ENCODE measurements around the gene SRCIN1. TPM values are rescaled to one million over a fixed set of nuclear protein-coding genes. Genes with fewer than 3 reads are reported as not detected.
"Not testable (repeated sequence)": the region's sequence is repeated elsewhere in the genome, so short reads cannot be mapped to it uniquely, and the experiment has no call there.

SRCIN1 gene
- total RNA-seq, 2 experiments from 2014 or later, result 0.06 TPM; not detected in 1

DNA sequence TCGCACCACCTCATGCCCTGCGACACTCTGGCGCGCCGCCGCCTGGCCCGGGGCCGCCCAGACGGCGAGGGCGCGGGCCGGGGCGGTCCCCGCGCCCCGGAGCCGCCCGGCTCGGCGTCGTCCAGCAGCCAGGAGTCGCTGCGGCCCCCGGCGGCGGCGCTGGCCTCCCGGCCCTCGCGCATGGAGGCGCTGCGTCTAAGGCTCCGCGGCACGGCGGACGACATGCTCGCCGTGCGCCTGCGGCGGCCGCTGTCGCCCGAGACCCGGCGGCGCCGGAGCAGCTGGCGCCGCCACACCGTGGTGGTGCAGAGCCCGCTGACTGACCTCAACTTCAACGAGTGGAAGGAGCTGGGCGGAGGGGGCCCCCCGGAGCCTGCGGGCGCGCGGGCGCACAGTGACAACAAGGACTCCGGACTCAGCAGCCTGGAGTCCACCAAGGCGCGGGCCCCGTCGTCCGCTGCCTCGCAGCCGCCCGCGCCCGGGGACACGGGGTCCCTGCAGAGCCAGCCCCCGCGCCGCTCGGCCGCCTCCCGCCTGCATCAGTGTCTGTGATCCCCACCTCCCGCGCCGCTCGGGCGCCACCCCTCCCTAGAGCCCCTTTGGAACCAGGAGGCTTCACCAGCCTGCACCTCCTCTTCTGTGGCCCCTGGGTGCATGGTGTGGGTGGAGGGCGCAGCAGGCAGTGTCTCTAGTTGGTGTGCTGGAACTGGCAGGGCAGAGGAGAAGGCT lies 95.2 kb downstream of the SRCIN1 start:
- Mint-ChIP-seq H3K36me3 (ENCODE audit: low read depth) (peaks cover 2% of the 10 kb centered on the region), H3K4me3 (peak overlapping the region; percentile 27), H3K27me3 (peaks cover 37% of the 10 kb centered on the region), H3K27ac (no peak overlapping the region), H3K4me1 (peaks cover 8% of the 10 kb centered on the region), H3K9me3 (no peaks in the 10 kb centered on the region)
- CTCF ChIA-PET, result interaction anchor here (1.4 kb wide), 1 partner anchor 19 kb away, joined by 3 read pairs; no protein-coding TSS in a partner anchor
- POLR2A ChIA-PET, result no interaction called here
- DNase-seq, result no peak

DNA sequence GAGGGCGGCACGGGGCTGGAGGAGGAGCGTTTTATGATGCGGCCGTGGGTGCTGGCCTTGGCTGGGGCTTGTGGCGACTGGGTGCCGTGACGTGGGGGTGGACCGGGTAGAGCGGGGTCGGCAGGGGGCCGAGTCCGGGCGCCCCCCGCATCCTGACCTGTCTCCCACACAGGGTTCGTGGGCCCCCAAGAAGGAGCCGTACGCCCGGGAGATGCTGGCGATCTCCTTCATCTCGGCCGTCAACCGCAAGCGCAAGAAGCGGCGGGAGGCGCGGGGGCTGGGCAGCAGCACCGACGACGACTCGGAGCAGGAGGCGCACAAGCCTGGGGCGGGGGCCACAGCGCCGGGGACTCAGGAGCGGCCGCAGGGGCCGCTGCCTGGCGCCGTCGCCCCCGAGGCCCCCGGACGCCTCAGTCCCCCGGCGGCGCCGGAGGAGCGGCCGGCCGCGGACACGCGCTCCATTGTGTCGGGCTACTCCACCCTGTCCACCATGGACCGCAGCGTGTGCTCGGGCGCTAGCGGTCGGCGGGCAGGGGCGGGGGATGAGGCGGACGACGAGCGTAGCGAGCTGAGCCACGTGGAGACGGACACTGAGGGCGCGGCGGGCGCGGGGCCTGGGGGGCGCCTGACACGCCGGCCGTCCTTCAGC lies 95.9 kb downstream of the SRCIN1 start:
- no peak for DNase-seq
- POLR2A ChIA-PET, result no interaction called here
- Mint-ChIP-seq H3K4me3 (peak overlapping the region; percentile 63), H3K27me3 (peaks cover 37% of the 10 kb centered on the region), H3K4me1 (peaks cover 8% of the 10 kb centered on the region), H3K27ac (no peak overlapping the region), H3K9me3 (no peaks in the 10 kb centered on the region), H3K36me3 (ENCODE audit: low read depth) (peaks cover 2% of the 10 kb centered on the region)
- CTCF ChIA-PET, result interaction anchor here (0.8 to 1.4 kb wide), 7 partner anchors 12 to 160 kb away, joined by 3 to 7 read pairs (median 3); no protein-coding TSS in a partner anchor

DNA sequence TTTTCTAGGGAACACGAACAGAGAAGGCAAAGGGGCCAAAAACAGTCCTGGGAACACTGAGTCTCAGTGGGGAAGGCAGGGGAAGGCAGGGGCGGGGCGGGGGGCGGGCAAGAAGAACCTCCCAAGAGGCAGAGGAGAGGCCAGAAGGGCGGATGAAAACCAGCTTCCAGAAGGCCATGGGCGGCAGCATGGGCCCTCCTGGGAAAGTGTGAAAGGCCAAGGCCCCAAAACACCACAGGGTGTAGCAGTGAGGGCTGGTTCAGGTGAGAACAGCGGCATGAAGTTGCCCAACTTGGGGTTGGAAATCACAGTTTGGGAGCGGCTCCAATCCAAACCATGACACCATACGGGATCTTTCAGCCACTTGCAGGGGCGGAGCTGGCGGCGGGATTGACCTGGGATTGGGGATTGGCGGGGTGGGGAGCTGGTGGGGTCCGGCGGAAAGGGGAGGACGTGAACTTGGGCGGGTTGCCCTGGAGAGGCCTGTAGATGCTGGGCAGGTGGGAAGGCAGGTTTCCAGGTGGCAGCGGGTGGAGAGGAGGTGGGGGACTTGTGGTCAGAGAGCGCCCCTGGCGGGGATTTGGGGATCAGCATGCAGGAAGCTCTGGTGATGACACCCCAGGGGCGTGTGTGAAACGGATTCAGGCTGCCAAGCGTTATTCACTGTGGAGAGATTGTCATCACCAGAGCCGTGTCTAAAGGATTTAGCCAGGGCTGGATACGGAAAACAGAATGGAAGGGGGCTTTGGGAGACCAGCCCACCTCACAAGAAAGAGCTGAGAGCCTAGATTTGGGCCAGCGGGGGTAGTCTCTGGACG lies 96.6 kb downstream of the SRCIN1 start:
- peaks cover 37% of the 10 kb centered on the region for H3K27me3 Mint-ChIP-seq
- CTCF ChIA-PET, result interaction anchor here (0.8 to 1.4 kb wide), 7 partner anchors 13 to 159 kb away, joined by 3 to 7 read pairs (median 3); no protein-coding TSS in a partner anchor
- peak overlapping the region; percentile 63 for H3K4me3 Mint-ChIP-seq
- H3K4me1 Mint-ChIP-seq, result peaks cover 8% of the 10 kb centered on the region
- POLR2A ChIA-PET, result no interaction called here
- H3K27ac Mint-ChIP-seq, result peak overlapping the region; percentile 52
- H3K9me3 Mint-ChIP-seq, result no peaks in the 10 kb centered on the region
- H3K36me3 Mint-ChIP-seq (ENCODE audit: low read depth), result peaks cover 2% of the 10 kb centered on the region
- DNase-seq, result peak; percentile 74

DNA sequence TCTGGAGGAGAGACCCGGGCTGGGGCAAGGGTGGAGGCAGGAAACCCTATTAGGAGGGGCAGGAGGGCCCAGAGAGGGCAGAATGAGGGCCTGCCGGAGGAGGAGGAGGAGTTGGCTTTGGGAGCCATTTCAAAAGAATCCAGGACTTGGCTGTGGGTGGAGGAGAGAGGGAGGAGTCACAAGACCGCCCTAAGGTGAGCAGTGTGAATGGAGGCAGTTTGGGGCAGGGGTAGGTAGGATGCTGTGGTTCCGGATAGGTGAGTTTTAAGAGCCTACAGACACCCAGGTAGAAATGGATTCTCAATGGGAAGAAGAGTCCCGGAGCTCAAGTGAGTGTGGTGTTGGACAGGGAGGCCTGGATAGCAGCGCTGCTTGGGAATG lies 97.2 kb downstream of the SRCIN1 start:
- no peak for DNase-seq
- H3K27ac Mint-ChIP-seq, result no peak overlapping the region
- H3K4me1 Mint-ChIP-seq, result peaks cover 8% of the 10 kb centered on the region
- H3K36me3 Mint-ChIP-seq (ENCODE audit: low read depth), result peaks cover 2% of the 10 kb centered on the region
- H3K9me3 Mint-ChIP-seq, result no peaks in the 10 kb centered on the region
- H3K4me3 Mint-ChIP-seq, result no peak overlapping the region
- peaks cover 37% of the 10 kb centered on the region for H3K27me3 Mint-ChIP-seq
- ChIA-PET POLR2A (no interaction called here), CTCF (interaction anchor here (0.6 to 1.4 kb wide), 2 partner anchors 50 to 147 kb away, joined by 7 to 8 read pairs; no protein-coding TSS in a partner anchor)

DNA sequence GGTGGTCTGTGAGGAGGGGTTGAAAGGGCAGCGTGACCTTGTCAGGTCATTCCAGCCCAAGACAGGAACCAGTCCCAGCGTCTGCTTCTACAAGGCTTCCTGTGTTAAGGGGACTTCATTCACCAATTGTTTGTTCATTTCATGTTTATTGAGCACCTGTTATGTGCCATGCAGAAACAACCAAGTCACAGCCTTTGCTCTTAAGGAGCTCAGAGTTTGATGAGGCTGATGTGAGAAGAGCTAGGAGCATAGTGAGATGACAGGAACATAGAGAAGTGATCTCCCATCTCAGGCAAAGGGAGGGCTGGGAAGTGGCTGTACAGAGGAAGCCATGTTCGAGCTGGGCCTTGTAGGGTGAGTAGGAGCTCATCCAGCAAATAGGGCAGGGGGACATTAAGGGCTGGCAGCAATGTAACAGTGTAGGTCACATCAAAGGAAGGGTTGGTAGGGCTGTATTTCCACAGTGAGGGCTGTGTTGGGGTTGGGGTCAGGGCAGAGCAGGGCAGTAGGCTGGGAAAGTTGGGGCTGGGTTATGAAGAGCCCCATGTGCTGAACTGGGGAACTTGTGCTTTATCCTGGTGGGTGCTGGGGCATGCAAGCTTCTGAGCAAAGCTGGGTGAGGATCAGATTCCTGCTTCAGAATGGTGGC lies 97.7 kb downstream of the SRCIN1 start:
- H3K27ac Mint-ChIP-seq, result no peak overlapping the region

DNA sequence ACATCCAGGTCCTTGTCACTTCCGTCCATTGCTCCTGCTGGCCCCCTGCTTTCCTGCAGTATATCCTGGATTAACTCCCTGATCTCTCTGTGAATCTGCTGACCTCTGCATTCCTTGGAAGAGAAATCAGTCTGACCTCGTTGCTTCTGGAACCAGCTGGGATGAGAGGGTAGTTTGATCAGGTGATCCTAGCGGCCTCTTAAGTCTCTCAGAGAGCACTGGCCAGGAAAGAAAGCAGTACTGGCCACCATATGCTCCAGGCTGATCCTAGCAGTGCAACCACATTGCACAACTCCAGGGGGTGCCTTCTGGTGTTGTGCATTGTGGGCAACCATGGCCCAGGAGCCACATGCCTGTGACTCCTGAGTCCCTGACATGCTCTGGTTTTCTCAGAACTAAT lies 98.3 kb downstream of the SRCIN1 start:
- DNase-seq, result no peak
- Mint-ChIP-seq H3K4me3 (no peak overlapping the region), H3K27me3 (peaks cover 33% of the 10 kb centered on the region), H3K4me1 (peaks cover 8% of the 10 kb centered on the region), H3K27ac (no peak overlapping the region), H3K36me3 (ENCODE audit: low read depth) (peaks cover 2% of the 10 kb centered on the region), H3K9me3 (no peaks in the 10 kb centered on the region)
- POLR2A ChIA-PET, result no interaction called here
- CTCF ChIA-PET, result no interaction called here

More for the DNA sequence above, 97.7 kb downstream of the SRCIN1 start:
- no peaks in the 10 kb centered on the region for H3K9me3 Mint-ChIP-seq
- no peak for DNase-seq
- peaks cover 8% of the 10 kb centered on the region for H3K4me1 Mint-ChIP-seq
- ChIA-PET CTCF (interaction anchor here (0.6 kb wide), 1 partner anchor 147 kb away, joined by 8 read pairs; no protein-coding TSS in a partner anchor), POLR2A (no interaction called here)
- H3K27me3 Mint-ChIP-seq, result peaks cover 37% of the 10 kb centered on the region
- H3K4me3 Mint-ChIP-seq, result no peak overlapping the region
- peaks cover 2% of the 10 kb centered on the region for H3K36me3 Mint-ChIP-seq (ENCODE audit: low read depth)

DNA sequence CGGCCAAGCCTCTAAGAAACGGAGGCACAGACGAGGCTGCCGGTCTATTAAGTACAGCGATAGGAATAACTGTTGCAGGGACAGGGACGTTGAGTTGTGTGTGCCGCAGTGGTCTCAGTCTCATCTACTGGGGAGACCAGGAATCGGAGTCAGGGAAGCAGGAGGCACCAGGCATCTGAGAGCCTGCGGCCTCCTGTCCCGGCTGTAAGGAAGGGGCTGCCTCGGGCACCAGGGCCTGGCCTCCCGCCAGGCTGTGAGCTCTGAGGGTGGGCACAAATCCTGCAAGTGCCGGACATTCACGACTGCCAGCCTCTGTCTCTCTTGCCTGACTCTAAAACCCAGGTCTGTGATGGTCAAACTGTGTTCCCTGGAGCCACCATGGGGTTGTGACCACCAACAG lies 101.5 kb downstream of the SRCIN1 start:
- Mint-ChIP-seq H3K27ac (no peak overlapping the region), H3K27me3 (peaks cover 12% of the 10 kb centered on the region), H3K9me3 (no peaks in the 10 kb centered on the region), H3K36me3 (ENCODE audit: low read depth) (no peaks in the 10 kb centered on the region), H3K4me1 (no peaks in the 10 kb centered on the region), H3K4me3 (no peak overlapping the region)
- POLR2A ChIA-PET, result no interaction called here
- DNase-seq, result no peak
- CTCF ChIA-PET, result no interaction called here

DNA sequence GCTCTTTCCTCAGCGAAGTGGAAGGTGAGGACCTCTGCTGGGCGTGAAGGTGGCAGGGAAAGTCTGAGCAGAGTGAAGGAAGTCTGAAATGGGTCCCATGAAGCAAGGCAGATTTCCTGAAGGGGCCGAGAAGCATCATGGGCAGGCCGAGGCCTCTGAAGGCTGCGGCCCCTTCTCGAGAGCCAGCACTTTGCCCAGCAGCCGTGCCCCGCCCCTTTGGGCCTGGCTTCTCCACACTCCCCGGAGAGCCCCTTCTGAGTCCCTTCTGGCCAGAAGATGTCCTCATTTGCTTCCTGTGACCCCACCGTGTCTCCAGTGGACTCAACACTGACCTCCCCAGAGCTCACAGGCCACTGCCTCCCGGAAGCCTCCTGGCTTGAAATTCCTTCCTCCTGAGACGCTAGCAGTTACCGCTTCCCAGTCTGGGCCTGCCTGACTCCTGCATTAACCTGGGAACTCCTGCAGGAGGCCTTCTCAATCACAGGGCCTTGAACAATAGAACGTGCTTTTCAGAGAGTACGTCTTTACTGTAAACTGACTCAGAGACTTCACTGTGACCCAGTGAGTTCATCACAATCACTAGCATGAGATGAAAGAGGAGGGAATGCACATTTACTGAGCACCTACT lies 102.4 kb downstream of the SRCIN1 start:
- H3K27ac Mint-ChIP-seq; H3K27me3 Mint-ChIP-seq; H3K36me3 Mint-ChIP-seq (ENCODE audit: low read depth); CTCF ChIA-PET; DNase-seq; H3K9me3 Mint-ChIP-seq; POLR2A ChIA-PET; H3K4me3 Mint-ChIP-seq; H3K4me1 Mint-ChIP-seq: not testable (repeated sequence)

DNA sequence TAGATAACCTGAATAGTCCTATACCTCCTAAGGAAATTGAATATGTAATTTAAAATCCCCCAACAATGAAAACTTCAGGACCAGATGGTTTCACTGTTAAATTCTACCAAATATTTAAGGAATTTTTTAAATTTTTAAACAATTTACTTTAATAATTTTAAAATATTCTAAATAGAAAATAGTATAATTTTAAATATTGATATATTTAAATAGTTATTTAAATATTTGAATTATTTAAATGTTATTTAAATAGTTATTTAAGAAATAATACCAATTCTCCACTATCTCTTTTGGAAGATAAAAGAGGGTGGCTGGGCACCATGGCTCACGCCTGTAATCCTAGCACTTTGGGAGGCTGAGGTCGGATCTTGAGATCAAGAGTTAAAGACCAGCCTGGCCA lies 104.0 kb downstream of the SRCIN1 start:
- DNase-seq; H3K9me3 Mint-ChIP-seq; H3K27me3 Mint-ChIP-seq; H3K36me3 Mint-ChIP-seq (ENCODE audit: low read depth); H3K4me3 Mint-ChIP-seq; H3K27ac Mint-ChIP-seq; H3K4me1 Mint-ChIP-seq; CTCF ChIA-PET; POLR2A ChIA-PET: not testable (repeated sequence)

DNA sequence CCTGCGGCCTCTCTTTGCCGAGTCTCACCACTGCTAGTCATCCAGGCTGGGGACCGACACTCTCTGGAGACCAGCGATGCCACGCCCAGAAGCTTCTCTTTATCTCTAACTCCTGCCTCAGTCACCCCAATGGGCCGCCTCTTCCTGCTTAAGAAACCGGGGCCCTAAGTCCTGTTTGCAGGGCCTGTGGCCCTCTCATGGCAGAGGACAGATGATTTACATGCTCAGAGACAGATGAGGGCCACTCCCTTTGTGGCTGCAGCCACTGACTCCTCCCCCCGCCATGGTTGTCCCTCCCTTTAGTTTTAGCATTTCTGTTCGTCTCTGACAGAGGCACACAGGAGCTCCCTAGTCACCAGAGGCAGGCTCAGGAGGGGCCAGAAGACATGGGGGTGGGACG lies 106.5 kb downstream of the SRCIN1 start:
- H3K4me1 Mint-ChIP-seq; DNase-seq; H3K4me3 Mint-ChIP-seq; POLR2A ChIA-PET; H3K9me3 Mint-ChIP-seq; H3K36me3 Mint-ChIP-seq (ENCODE audit: low read depth); H3K27me3 Mint-ChIP-seq; CTCF ChIA-PET; H3K27ac Mint-ChIP-seq: not testable (repeated sequence)

DNA sequence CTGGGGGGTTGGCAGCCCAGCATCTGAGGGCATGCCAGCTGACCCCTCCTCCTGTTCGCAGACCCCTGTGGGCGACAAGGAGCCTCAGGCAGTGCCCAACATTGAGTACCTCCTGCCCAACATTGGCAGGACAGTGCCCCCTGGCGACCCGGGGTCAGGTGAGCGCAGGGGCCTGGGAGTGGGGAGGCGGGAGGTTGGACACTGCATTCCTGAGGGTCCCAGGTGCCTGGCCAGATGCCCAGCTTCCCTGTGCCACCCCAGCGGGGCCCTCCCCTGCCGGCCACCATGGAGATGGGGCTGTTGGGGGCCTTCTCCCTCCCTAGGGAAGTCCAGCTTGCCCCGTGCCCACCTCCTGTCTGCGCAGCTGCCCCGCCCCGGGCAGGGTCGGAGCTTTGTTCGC lies 107.4 kb downstream of the SRCIN1 start:
- H3K4me3 Mint-ChIP-seq, result no peak overlapping the region
- ChIA-PET CTCF (interaction anchor here (1.2 kb wide), 1 partner anchor 74 kb away, joined by 3 read pairs; no protein-coding TSS in a partner anchor), POLR2A (no interaction called here)
- no peaks in the 10 kb centered on the region for H3K9me3 Mint-ChIP-seq
- no peak for DNase-seq
- H3K27ac Mint-ChIP-seq, result no peak overlapping the region
- H3K36me3 Mint-ChIP-seq (ENCODE audit: low read depth), result no peaks in the 10 kb centered on the region
- no peaks in the 10 kb centered on the region for H3K27me3 Mint-ChIP-seq
- H3K4me1 Mint-ChIP-seq, result no peaks in the 10 kb centered on the region

DNA sequence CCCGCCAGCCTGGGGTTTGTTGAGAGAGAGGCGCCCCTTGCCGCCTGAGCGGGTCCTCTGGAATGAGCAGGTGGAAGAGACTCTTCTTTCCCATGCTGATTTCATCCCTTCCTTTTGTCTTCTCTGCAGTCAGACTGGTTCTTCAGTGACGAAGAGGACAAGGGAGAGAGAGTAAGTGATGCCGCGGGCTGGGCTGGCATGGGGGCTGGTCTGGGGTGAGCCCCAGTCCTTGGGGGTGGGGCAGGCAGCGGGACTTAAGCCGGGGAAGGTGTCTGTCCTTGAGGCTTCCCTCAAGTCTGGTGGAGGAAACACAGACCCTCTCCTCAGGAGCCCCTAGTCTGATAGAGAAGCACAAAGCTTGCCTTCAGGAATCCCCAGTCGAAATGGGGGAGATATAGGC lies 108.1 kb downstream of the SRCIN1 start:
- not testable (repeated sequence) for H3K27me3 Mint-ChIP-seq, H3K9me3 Mint-ChIP-seq

More for the DNA sequence above, 108.1 kb downstream of the SRCIN1 start:
- H3K27ac Mint-ChIP-seq; H3K4me3 Mint-ChIP-seq; POLR2A ChIA-PET; H3K36me3 Mint-ChIP-seq (ENCODE audit: low read depth); H3K4me1 Mint-ChIP-seq; DNase-seq: not testable (repeated sequence)
- CTCF ChIA-PET, result interaction anchor here (1.2 kb wide), 1 partner anchor 74 kb away, joined by 3 read pairs; no protein-coding TSS in a partner anchor

All from activated CD4-positive, alpha-beta T cell treated with anti-CD3 and anti-CD28 coated beads, Interleukin-2, amount 10 ng/mL, durations not matched to agents 7 days and 5 days (primary cell).